GM13977 (cell line): ENCODE results near the gene ILKAP.

Experiments
- DNase-seq: peaks from one replicate; pipeline ENCODE4 v3.0.0; 2012; ENCODE audit warnings: low spot score
- in situ Hi-C: fragments of 300-500 bp; cut with MboI; formaldehyde crosslinking; loops from one replicate; pipeline ENCODE4 v1.12.0; 2022; ENCODE audit warnings: low sequenced_read_pairs, low pct_unique_long_range_greater_than_20kb, mixed read lengths, inconsistent platforms; ENCODE audit not compliant: unreplicated experiment
- TF ChIP-seq, protein P1 (sequence below): IDR thresholded peaks from 2 replicates; pipeline ENCODE4 v1.5.1; 2012; ENCODE audit warnings: mild to moderate bottlenecking, control low read depth; ENCODE audit not compliant: insufficient read depth; ENCODE audit errors: extremely low read depth, missing control alignments

Gene ILKAP

GRCh38 chr2:238133499-238134392 is 69.7 kb downstream of the ILKAP start:
- in situ Hi-C loops = no loop called here
- TF ChIP-seq, protein P1, sequence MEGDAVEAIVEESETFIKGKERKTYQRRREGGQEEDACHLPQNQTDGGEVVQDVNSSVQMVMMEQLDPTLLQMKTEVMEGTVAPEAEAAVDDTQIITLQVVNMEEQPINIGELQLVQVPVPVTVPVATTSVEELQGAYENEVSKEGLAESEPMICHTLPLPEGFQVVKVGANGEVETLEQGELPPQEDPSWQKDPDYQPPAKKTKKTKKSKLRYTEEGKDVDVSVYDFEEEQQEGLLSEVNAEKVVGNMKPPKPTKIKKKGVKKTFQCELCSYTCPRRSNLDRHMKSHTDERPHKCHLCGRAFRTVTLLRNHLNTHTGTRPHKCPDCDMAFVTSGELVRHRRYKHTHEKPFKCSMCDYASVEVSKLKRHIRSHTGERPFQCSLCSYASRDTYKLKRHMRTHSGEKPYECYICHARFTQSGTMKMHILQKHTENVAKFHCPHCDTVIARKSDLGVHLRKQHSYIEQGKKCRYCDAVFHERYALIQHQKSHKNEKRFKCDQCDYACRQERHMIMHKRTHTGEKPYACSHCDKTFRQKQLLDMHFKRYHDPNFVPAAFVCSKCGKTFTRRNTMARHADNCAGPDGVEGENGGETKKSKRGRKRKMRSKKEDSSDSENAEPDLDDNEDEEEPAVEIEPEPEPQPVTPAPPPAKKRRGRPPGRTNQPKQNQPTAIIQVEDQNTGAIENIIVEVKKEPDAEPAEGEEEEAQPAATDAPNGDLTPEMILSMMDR = no peak

DNA sequence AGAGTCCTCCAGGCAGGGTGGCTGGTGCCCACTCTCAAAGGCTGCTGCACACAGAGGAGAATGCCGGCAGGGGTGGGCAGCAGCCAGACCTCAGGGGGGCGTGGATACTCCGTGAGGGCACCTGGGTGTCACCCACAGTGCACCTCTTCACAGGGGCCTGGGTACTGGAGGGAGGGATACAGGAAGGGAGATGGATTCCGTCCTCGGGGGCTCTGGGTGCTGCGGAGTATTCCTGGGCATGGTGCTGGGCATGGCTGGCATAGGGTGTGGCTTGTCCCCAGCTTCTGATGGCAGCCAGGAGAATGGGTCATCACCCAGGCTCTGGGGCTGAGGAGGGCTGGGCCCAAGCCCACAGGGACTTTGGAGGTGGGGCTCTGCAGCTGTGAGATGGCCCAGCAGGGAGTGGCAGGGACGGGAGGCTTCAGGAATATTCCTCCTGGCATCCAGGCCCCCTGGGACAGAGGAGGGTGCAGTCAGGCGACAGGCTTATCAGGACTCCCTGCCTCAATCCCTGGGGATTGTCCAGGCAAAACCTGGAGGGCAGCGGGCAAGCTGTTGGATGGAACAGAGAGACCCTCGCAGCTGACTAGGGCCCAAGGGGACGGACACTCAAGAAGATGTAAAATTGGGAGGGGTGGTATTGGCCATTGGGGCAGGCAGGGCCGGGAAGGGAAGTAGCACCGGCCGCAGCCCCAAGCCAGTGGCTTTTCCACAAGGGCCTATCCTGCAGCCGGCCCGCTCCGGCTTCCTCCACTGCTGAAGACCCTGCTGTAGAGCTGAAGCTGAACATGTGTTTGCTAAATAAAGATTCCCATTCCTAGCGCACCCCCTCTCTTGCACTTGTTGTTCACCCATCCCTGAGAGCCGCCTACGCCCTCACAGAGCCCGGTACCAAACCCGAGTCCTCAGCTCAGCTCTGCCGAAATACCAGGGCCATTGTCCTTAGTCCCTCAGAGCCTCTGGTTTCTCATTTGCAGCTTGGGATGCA is 70.7 kb downstream of the ILKAP start:
- in situ Hi-C loops = no loop called here
- no peak for DNase-seq
- TF ChIP-seq, protein P1 = no peak

More at GRCh38 chr2:238133499-238134392, 69.7 kb downstream of the ILKAP start:
- DNase-seq = no peak

DNA sequence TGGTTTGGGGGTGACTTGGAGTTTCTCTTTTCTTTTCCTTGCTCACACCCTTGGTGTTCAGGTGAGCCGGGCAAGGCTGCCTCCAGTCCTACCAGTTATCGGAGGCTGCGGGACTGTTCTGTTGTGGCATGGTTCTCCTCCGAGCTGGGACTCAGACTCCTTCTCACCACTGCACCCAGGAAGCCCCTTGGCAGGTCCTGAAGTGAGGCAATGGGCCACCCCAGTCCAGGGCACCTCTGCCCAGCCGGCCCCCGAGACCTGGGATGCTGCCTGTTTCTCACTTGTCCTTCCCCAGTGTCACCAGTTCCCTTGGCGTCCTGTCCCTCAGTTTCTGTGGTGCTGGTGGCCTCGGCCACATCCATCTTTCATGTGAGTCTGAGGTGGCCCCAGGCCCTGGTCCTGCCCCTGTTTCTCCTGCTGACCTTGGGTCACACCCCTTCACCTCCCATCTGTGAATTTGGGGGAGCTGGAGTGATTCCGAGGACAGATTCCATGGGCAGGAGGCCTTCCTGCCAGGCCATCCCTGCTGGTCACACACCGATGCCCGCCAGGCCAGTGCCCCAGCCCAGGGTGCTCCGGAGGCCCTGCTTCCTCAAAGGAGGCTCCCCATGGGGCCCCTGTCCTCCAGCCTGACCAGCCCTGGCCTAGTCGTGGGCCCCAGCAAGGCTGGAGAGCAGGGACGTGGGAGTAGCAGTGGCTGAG is 71.6 kb downstream of the ILKAP start:
- no peak for DNase-seq
- in situ Hi-C loops = no loop called here
- TF ChIP-seq, protein P1 = no peak

- no peak for DNase-seq
- in situ Hi-C loops = no loop called here
- TF ChIP-seq, protein P1 = no peak
Observed at GRCh38 chr2:238130696-238131628, 72.5 kb downstream of the ILKAP start.

- in situ Hi-C loops = no loop called here
- TF ChIP-seq, protein P1 = no peak
- no peak for DNase-seq
Observed at GRCh38 chr2:238130111-238130695, 73.3 kb downstream of the ILKAP start.
